GM12878 (cell line): ENCODE measurements around the gene TSHB. TPM values are rescaled to one million over a fixed set of nuclear protein-coding genes. Genes with fewer than 3 reads are reported as not detected.

Experiments
- ATAC-seq: fragments of 200-7000 bp; cut with Tn5 transposase; 3 replicates; pipeline ENCODE4 v1.9.1; 2020; ENCODE audit warnings: mild to moderate bottlenecking, moderate library complexity
- BruUV-seq: library from RNA; stranded (reverse); fragments of 400-500 nt; replicated peaks from 2 replicates; lab custom pipeline; 2021; lab: Mats Ljungman, UMichigan
- CTCF ChIA-PET: fragments of 300-600 bp; sonication (Branson Sonifier 250); formaldehyde crosslinking; extraction: SDS; loops from one replicate; lab custom pipeline; 2021; ENCODE audit warnings: inconsistent platforms; lab: Yijun Ruan, JAX
- POLR2A ChIA-PET: fragments of 350-600 bp; formaldehyde crosslinking; extraction: SDS; loops from one replicate; lab custom pipeline; 2021; ENCODE audit warnings: inconsistent platforms; lab: Charles Lee
- RAD21 ChIA-PET: fragments of 300-600 bp; sonication (Branson Sonifier 250); formaldehyde crosslinking; loops from one replicate; lab custom pipeline; 2023; ENCODE audit warnings: antibody characterized with exemption; ENCODE audit not compliant: unreplicated experiment; lab: Charles Lee
- SMC1A ChIA-PET: fragments of 300-600 bp; sonication (Branson Sonifier 250); formaldehyde crosslinking; loops from one replicate; lab custom pipeline; 2023; ENCODE audit not compliant: unreplicated experiment, uncharacterized antibody; lab: Charles Lee
- DNase-seq: peaks from one replicate; pipeline ENCODE4 v3.0.0-alpha.2; 2011; ENCODE audit warnings: low read depth, low spot score
- FAIRE-seq: peaks from 3 replicates; lab custom pipeline; 2011; peaks lifted over from hg19 to GRCh38; lab: Jason Lieb, UNC
- H2AFZ ChIP-seq: 2 replicates; pipeline ENCODE4 v1.6.0; 2011; ENCODE audit warnings: low read depth, low read length, control low read depth; ENCODE audit not compliant: control insufficient read depth
- H3K27ac ChIP-seq: 2 replicates; pipeline ENCODE4 v1.5.1; 2011; ENCODE audit warnings: control low read depth; ENCODE audit not compliant: control insufficient read depth, insufficient read depth
- H3K27me3 ChIP-seq, 2 experiments: replicated peaks in 1 of 2; 2 replicates each; pipeline versions ENCODE4 v1.6.0 to v1.6.1; 2011; ENCODE audit warnings: low read length in 1 of 2; ENCODE audit not compliant: control insufficient read depth in 2 of 2, insufficient read depth in 2 of 2
- H3K36me3 ChIP-seq, 2 experiments: 2 replicates each; pipeline ENCODE4 v1.5.1; 2011; ENCODE audit warnings: low read length in 1 of 2; ENCODE audit not compliant: control insufficient read depth in 2 of 2, insufficient read depth in 2 of 2
- H3K4me1 ChIP-seq: 2 replicates; pipeline ENCODE4 v1.6.1; 2011; ENCODE audit warnings: mild to moderate bottlenecking, low read length, moderate library complexity, mixed read lengths; ENCODE audit not compliant: control insufficient read depth, insufficient read depth
- H3K4me2 ChIP-seq: 2 replicates; pipeline ENCODE4 v1.6.0; 2011; ENCODE audit warnings: control low read depth; ENCODE audit not compliant: control insufficient read depth, insufficient read depth
- H3K4me3 ChIP-seq: fragments of 200-600 bp; sonication (generic); 2 replicates; pipeline ENCODE4 v1.5.1; 2016
- H3K79me2 ChIP-seq: 2 replicates; pipeline ENCODE4 v1.6.0; 2011; ENCODE audit warnings: low read length; ENCODE audit not compliant: control insufficient read depth, insufficient read depth
- H3K9ac ChIP-seq: 2 replicates; pipeline ENCODE4 v1.8.0; 2011; ENCODE audit warnings: low read length, control low read depth, mixed read lengths; ENCODE audit not compliant: control insufficient read depth, insufficient read depth
- H3K9me3 ChIP-seq: replicated peaks from 3 replicates; pipeline ENCODE4 v1.5.1; 2011; ENCODE audit warnings: mild to moderate bottlenecking, low read length; ENCODE audit not compliant: control insufficient read depth, insufficient read depth
- H4K20me1 ChIP-seq: 2 replicates; pipeline ENCODE4 v1.6.0; 2011; ENCODE audit not compliant: control insufficient read depth, insufficient read depth
- DPF2 ChIP-seq: fragments of 450-650 bp; IDR thresholded peaks from 2 replicates; pipeline ENCODE4 v1.6.1; 2017; ENCODE audit warnings: mild to moderate bottlenecking
- HDAC2 ChIP-seq: fragments of 200-600 bp; sonication (generic); IDR thresholded peaks from 2 replicates; pipeline ENCODE4 v1.6.1; 2017
- IKZF1 ChIP-seq: fragments of 450-650 bp; conservative IDR thresholded peaks from 2 replicates; pipeline ENCODE4 v1.6.1; 2017; ENCODE audit warnings: antibody characterized with exemption, mild to moderate bottlenecking
- IRF4 ChIP-seq: IDR thresholded peaks from 2 replicates; pipeline ENCODE4 v1.6.1; 2011; ENCODE audit warnings: low read depth, low read length
- MYB ChIP-seq: fragments of 150-350 bp; IDR thresholded peaks from 2 replicates; pipeline ENCODE4 v1.6.1; 2014; ENCODE audit warnings: mild to moderate bottlenecking, low read depth, low read length, borderline replicate concordance
- NFYB ChIP-seq: IDR thresholded peaks from 2 replicates; pipeline ENCODE4 v1.6.1; 2011; ENCODE audit warnings: low read depth, mild to moderate bottlenecking, low read length, improper control_type of control experiment, moderate library complexity; ENCODE audit not compliant: insufficient read depth
- NR2C2 ChIP-seq: IDR thresholded peaks from 2 replicates; pipeline ENCODE4 v1.6.1; 2011; ENCODE audit warnings: borderline replicate concordance, low read depth; ENCODE audit not compliant: control insufficient read depth, insufficient read length
- PKNOX1 ChIP-seq: fragments of 450-650 bp; IDR thresholded peaks from 2 replicates; pipeline ENCODE4 v1.6.1; 2016; ENCODE audit warnings: mild to moderate bottlenecking
- ZNF622 ChIP-seq: fragments of 450-650 bp; IDR thresholded peaks from 2 replicates; pipeline ENCODE4 v1.6.1; 2017; ENCODE audit warnings: mild to moderate bottlenecking, inconsistent platforms
- WGBS: methylation state at CpG from one replicate; pipeline ENCODE4 v1.1.6; 2016; ENCODE audit warnings: low lambda C conversion rate; ENCODE audit not compliant: insufficient replicate concordance, insufficient coverage; ENCODE audit errors: missing lambda C conversion rate; 5-methylcytosine and 5-hydroxymethylcytosine counted together
- in situ Hi-C: fragments of 300-500 bp; cut with MboI; formaldehyde crosslinking; loops from 9 replicates; pipeline ENCODE4 v1.14.3; 2018; ENCODE audit warnings: mixed read lengths
- intact Hi-C: fragments of 100-400 bp; cut with micrococcal nuclease; formaldehyde crosslinking; loops from one replicate; pipeline ENCODE4 v1.14.2; 2022; ENCODE audit not compliant: unreplicated experiment
- polyA plus RNA-seq, 11 experiments: library from polyadenylated mRNA; depleted of rRNA in 4 of 11; unstranded in 6 of 11; stranded (reverse) in 5 of 11; fragments of >200 nt; fragmentation: Nextera tagmentation in 4 of 11; fragmentation: Illumina TruSeq in 1 of 11; extraction: Ambion mirVana in 4 of 11; extraction: Trizol in 1 of 11; gene quantifications; 1 replicate in 1 of 11; 2 replicates in 10 of 11; pipeline versions ENCODE4 v1.2.1 to v1.2.3, GENCODE V29; 2011 to 2016; ENCODE audit warnings: inconsistent platforms in 2 of 11, missing spikeins in 2 of 11, low read depth in 1 of 11
- total RNA-seq, 4 experiments: library from RNA; depleted of rRNA in 3 of 4; stranded (reverse); fragments of >200 nt in 3 of 4; fragmentation: Illumina TruSeq in 1 of 4; extraction: Trizol in 1 of 4; gene quantifications; 2 replicates each; pipeline versions ENCODE4 v1.2.1 to v1.2.3, GENCODE V29; 2013 to 2021

TSHB gene
- total and polyA plus RNA-seq, 10 of the 15 experiments (the other 5 are each of a cell fraction or from before 2014, with no cell fraction given), result not detected

GRCh38 chr1:115069659-115070308 lies 40.2 kb downstream of the TSHB start (continued):
- TF ChIP-seq MYB, result no peak
- TF ChIP-seq HDAC2, result no peak

GRCh38 chr1:115071012-115071664 lies 41.5 kb downstream of the TSHB start:
- ChIA-PET SMC1A (interaction anchor here (0.8 to 6.2 kb wide), 9 partner anchors 10 to 42 kb away, joined by 3 to 42 read pairs (median 13); no protein-coding TSS in a partner anchor), CTCF (interaction anchor here (0.8 to 7.5 kb wide), 11 partner anchors 9 to 91 kb away, joined by 3 to 44 read pairs (median 5); no protein-coding TSS in a partner anchor), RAD21 (interaction anchor here (1.0 to 5.3 kb wide), 10 partner anchors 15 to 91 kb away, joined by 3 to 25 read pairs (median 8); partner anchors contain the start of gene TSPAN2), POLR2A (interaction anchor here (0.9 to 2.0 kb wide), 5 partner anchors 11 to 28 kb away, joined by 3 to 12 read pairs (median 7); no protein-coding TSS in a partner anchor)
- Histone ChIP-seq H3K27ac (no peak overlapping the region), H3K4me2 (no peak overlapping the region), H3K9ac (no peak overlapping the region), H3K36me3 (no peaks in the 10 kb centered on the region), H3K4me1 (no peaks in the 10 kb centered on the region), H4K20me1 (no peaks in the 10 kb centered on the region), H2AFZ (no peak overlapping the region), H3K27me3 (no peaks in the 10 kb centered on the region; a peak in 2 of 4 replicates), H3K4me3 (no peak overlapping the region), H3K79me2 (no peaks in the 10 kb centered on the region), H3K9me3 (no peaks in the 10 kb centered on the region)
- in situ Hi-C loops (no loop called here), intact Hi-C loops (no loop called here)
- ATAC-seq (peak; percentile 57), DNase-seq (no peak), FAIRE-seq (no peak)
- TF ChIP-seq IKZF1 (peak; percentile 6; the same call in 1 of the 2 replicates), NFYB (peak; percentile 77), IRF4 (no peak), DPF2 (0 out of 2 replicates have a peak, but pooled peaks have one; percentile 9), NR2C2 (no peak), PKNOX1 (peak; percentile 25; the same call in 1 of the 2 replicates), ZNF622 (no peak)
- WGBS, result 5% methylated on average over 6 of the region's 6 CpGs
- BruUV-seq, result no TSS peak
